Thyroid gland (tissue), 4 donors: ENCODE measurements around the gene PDGFRB. TPM values are rescaled to one million over a fixed set of nuclear protein-coding genes. Genes with fewer than 3 reads are reported as not detected.

Source experiments
- DNase-seq, 2 donors: peaks; one replicate each; pipeline ENCODE4 v3.0.0-alpha.2; 2019
- H3K27ac ChIP-seq, 3 donors: fragments of 200-600 bp; sonication (generic); 1 replicate in 2 of 3; 2 replicates in 1 of 3; pipeline ENCODE4 v1.5.1; 2016 to 2019; ENCODE audit warnings: mild to moderate bottlenecking in 1 of 3, moderate library complexity in 1 of 3
- H3K27me3 ChIP-seq: fragments of 200-600 bp; sonication (generic); one replicate; pipeline ENCODE4 v1.5.1; 2019
- H3K36me3 ChIP-seq, 2 donors: fragments of 200-600 bp; sonication (generic); one replicate each; pipeline ENCODE4 v1.5.1; 2016 to 2019
- H3K4me1 ChIP-seq, 2 donors: fragments of 200-600 bp; sonication (generic); one replicate each; pipeline ENCODE4 v1.5.1; 2017 to 2019
- H3K4me3 ChIP-seq, 3 donors: fragments of 200-600 bp; sonication (generic); replicated peaks in 1 of 3; 1 replicate in 2 of 3; 2 replicates in 1 of 3; pipeline ENCODE4 v1.5.1; 2016; ENCODE audit warnings: mild to moderate bottlenecking in 1 of 3
- H3K9me3 ChIP-seq: fragments of 200-600 bp; sonication (generic); one replicate; pipeline ENCODE4 v1.5.1; 2017
- POLR2A ChIP-seq, 2 donors: fragments of 450-650 bp; IDR thresholded peaks; one replicate each; pipeline ENCODE4 v1.6.1; 2017; ENCODE audit warnings: antibody characterized with exemption in 2 of 2, mild to moderate bottlenecking in 2 of 2, moderate library complexity in 1 of 2
- WGBS, 2 donors: methylation state at CpG; one replicate each; pipeline ENCODE4 v1.1.5; 2017; 5-methylcytosine and 5-hydroxymethylcytosine counted together
- intact Hi-C: fragments of 100-400 bp; cut with DNase I; formaldehyde crosslinking; loops from one replicate; pipeline ENCODE4 v1.15.1; 2023
- total RNA-seq, 4 donors: library from RNA; depleted of rRNA; stranded (reverse); fragments of >200 nt; gene quantifications; one replicate each; pipeline ENCODE4 v1.2.3, GENCODE V29; 2016
- TF ChIP-seq, protein P1 (sequence below), 6 experiments: fragments of 200-600 bp in 3 of 6; fragments of 450-650 bp in 3 of 6; sonication (generic) in 3 of 6; IDR thresholded peaks; one replicate each; pipeline ENCODE4 v1.5.1; 2016 to 2019; ENCODE audit warnings: antibody characterized with exemption in 6 of 6, mild to moderate bottlenecking in 2 of 6, inconsistent platforms in 1 of 6, moderate library complexity in 1 of 6

The PDGFRB gene
- total RNA-seq, 4 donors from 2014 or later, result 47.3 to 108 (median 84.8) TPM

DNA sequence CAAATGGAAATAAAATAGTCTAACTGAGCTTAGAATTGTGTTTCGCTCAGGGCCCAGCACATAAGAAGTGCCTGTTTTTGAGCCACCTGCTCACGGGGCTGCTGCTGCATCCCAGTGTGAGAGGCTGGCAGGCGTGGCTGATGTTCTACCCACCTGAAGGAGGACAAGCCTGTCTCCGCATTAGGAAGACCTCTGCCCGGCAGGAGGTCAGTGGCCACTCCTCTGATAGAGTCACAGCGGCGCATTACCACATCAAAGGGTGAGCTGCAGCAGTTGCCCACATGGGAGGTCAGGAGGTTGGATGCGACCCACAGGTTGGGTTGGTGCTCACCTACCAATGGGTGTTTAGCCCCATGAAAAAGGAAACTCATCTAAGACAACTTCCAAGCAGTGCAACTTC lies 30.5 kb upstream of the PDGFRB start:
- no peaks in the 10 kb centered on the region for H3K36me3 ChIP-seq
- H3K9me3 ChIP-seq, result no peaks in the 10 kb centered on the region
- TF ChIP-seq, protein P1, sequence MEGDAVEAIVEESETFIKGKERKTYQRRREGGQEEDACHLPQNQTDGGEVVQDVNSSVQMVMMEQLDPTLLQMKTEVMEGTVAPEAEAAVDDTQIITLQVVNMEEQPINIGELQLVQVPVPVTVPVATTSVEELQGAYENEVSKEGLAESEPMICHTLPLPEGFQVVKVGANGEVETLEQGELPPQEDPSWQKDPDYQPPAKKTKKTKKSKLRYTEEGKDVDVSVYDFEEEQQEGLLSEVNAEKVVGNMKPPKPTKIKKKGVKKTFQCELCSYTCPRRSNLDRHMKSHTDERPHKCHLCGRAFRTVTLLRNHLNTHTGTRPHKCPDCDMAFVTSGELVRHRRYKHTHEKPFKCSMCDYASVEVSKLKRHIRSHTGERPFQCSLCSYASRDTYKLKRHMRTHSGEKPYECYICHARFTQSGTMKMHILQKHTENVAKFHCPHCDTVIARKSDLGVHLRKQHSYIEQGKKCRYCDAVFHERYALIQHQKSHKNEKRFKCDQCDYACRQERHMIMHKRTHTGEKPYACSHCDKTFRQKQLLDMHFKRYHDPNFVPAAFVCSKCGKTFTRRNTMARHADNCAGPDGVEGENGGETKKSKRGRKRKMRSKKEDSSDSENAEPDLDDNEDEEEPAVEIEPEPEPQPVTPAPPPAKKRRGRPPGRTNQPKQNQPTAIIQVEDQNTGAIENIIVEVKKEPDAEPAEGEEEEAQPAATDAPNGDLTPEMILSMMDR (IDR thresholded peaks at IDR 0.05), result no peak
- TF ChIP-seq POLR2A (IDR thresholded peaks at IDR 0.05), result no peak
- H3K27me3 ChIP-seq, result peaks cover 14% of the 10 kb centered on the region
- intact Hi-C loops, result no loop called here
- H3K4me1 ChIP-seq, result peaks cover under 1 to 12% of the 10 kb centered on the region in 2 donors
- 86 to 92% methylated on average over 8 of the region's 8 CpGs for WGBS, 2 donors
- no peak overlapping the region for H3K4me3 ChIP-seq
- no peak for DNase-seq
- no peak overlapping the region for H3K27ac ChIP-seq

DNA sequence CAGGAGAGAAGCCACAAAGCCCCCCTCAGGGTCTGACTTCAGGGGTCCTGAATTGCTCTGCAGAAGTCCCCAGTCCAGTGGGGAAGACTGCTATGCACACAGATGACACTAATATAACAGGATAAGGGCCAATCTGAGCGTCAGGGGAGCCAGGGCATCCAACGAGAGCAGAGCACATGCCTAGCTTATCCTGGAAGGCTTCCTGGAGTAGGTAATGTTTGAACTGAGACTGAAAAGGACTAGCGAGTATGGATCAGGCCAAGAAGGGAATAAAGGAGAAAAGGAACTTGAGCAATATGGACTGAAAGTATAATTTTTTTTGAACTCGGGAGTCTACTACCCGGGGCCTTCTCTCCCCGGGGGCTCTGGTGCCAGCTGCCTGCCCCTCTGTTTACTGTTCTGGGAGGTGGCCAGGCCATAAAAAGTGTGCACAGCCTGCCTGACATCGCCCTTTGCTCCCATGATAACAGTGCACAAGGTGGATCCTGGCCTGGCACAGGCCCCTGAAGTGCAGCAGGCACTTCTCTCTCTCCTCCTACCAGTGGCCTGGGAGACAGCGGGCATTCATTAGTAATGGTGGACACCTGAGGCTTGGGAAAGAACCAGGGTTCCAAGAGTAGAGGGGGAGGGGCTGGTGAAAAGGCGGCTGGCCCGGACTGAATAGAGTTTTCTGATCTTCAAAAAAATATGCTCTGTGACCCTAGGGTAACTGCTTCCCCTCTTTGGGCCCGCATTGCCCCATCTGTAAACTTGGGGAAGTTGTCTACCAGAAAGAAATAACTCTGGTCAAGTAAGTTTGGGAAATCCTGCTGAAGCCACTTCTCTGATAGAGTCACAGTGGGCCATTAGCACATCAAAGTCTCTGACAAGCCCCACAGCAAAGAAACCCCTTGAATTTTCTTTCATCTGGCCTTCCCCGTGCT lies 29.6 kb upstream of the PDGFRB start:
- Histone ChIP-seq H3K4me3 (no peak overlapping the region), H3K4me1 (peaks cover 4 to 18% of the 10 kb centered on the region in 2 donors), H3K27ac (no peak overlapping the region), H3K27me3 (peaks cover 10% of the 10 kb centered on the region), H3K9me3 (no peaks in the 10 kb centered on the region), H3K36me3 (no peaks in the 10 kb centered on the region)
- WGBS, 2 donors, result 86 to 87% methylated on average over 12 of the region's 12 CpGs
- intact Hi-C loops, result no loop called here
- DNase-seq, result no peak
- no peak for TF ChIP-seq POLR2A (IDR thresholded peaks at IDR 0.05)
- TF ChIP-seq, protein P1 (IDR thresholded peaks at IDR 0.05), result no peak

GRCh38 chr5:150184006-150184405 lies 28.4 kb upstream of the PDGFRB start:
- intact Hi-C loops, result no loop called here

GRCh38 chr5:150183436-150183835 lies 27.8 kb upstream of the PDGFRB start:
- Histone ChIP-seq H3K9me3 (no peaks in the 10 kb centered on the region), H3K4me1 (peaks cover 4 to 21% of the 10 kb centered on the region in 2 donors), H3K4me3 (no peak overlapping the region), H3K27me3 (no peaks in the 10 kb centered on the region), H3K27ac (no peak overlapping the region), H3K36me3 (no peaks in the 10 kb centered on the region)
- TF ChIP-seq POLR2A (IDR thresholded peaks at IDR 0.05), result no peak
- TF ChIP-seq, protein P1 (IDR thresholded peaks at IDR 0.05), result no peak
- intact Hi-C loops, result no loop called here
- no peak for DNase-seq
- 92% methylated on average over 10 to 11 of the region's 12 CpGs for WGBS, 2 donors

More at GRCh38 chr5:150184006-150184405, 28.4 kb upstream of the PDGFRB start:
- Histone ChIP-seq H3K9me3 (no peaks in the 10 kb centered on the region), H3K4me1 (peaks cover 4 to 21% of the 10 kb centered on the region in 2 donors), H3K27me3 (no peaks in the 10 kb centered on the region), H3K27ac (no peak overlapping the region), H3K36me3 (no peaks in the 10 kb centered on the region), H3K4me3 (no peak overlapping the region)
- WGBS, 2 donors, result 83 to 95% methylated on average over 2 of the region's 2 CpGs
- no peak for TF ChIP-seq POLR2A (IDR thresholded peaks at IDR 0.05)
- TF ChIP-seq, protein P1 (IDR thresholded peaks at IDR 0.05), result no peak
- no peak for DNase-seq

DNA sequence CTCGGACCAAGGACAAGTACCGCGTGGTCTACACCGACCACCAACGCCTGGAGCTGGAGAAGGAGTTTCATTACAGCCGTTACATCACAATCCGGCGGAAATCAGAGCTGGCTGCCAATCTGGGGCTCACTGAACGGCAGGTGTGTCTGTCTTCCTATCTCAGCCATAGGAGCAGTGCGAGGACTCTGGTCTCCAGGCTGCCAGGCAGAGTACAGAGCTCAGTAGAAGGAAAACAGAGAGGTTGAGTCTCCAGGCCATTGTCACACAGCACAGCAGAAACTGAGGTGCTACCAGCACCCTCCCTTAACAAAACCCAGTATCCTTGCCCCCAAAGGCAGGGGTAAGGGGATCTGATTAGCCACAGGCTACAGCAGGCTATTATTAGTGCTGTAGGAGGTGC lies 27.1 kb upstream of the PDGFRB start:
- H3K9me3 ChIP-seq, result no peaks in the 10 kb centered on the region
- H3K4me3 ChIP-seq, result no peak overlapping the region
- no peak overlapping the region for H3K27ac ChIP-seq
- TF ChIP-seq, protein P1 (IDR thresholded peaks at IDR 0.05), result no peak
- TF ChIP-seq POLR2A (IDR thresholded peaks at IDR 0.05), result no peak
- H3K4me1 ChIP-seq, result peaks cover 5 to 25% of the 10 kb centered on the region in 2 donors
- H3K36me3 ChIP-seq, result no peaks in the 10 kb centered on the region
- DNase-seq, result no peak
- WGBS, 2 donors, result 87 to 92% methylated on average over 10 of the region's 10 CpGs
- no peaks in the 10 kb centered on the region for H3K27me3 ChIP-seq
- intact Hi-C loops, result no loop called here
